GM20000 (cell line): ENCODE data around the gene ELOVL7.
"Not testable (repeated sequence)": the region's sequence is repeated elsewhere in the genome, so short reads cannot be mapped to it uniquely, and the experiment has no call there.

Source experiments
- DNase-seq: peaks from one replicate; pipeline ENCODE4 v3.0.0; 2012; ENCODE audit warnings: low spot score
- TF ChIP-seq, protein P1 (sequence below): IDR thresholded peaks from 2 replicates; pipeline ENCODE4 v1.5.1; 2012; ENCODE audit warnings: mild to moderate bottlenecking, control low read depth; ENCODE audit errors: extremely low read depth, missing control alignments

Gene ELOVL7

DNA sequence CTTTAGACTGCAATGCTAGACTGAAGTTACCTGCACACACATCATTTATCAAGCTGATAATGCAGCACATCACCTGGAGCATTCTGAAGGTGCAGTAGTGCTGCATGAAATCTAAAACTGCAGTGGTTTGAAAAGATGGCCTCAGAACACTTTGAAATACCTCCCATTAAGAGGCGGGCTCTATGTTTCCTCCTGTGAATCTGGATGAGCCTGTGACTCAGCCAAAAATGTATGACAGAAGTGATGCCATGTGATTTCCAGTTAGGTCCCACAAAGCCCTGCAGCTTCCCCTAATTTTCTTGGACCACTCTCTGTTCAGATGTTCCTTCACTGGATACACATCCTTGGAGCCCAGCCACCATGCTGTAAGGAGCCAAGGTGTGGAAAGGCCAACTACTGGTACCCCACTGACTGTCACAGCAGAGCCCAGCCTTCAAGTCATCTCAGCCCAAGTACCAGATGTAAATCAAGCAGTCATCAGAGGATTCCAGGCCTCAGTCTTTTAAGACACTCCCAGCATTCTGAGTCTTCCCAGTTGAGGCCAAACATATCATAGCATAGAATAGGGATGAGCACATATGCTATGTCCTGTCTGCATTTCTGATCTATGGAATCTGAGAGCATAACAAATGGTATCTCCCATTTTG is 116.9 kb downstream of the ELOVL7 start:
- no peak for DNase-seq
- TF ChIP-seq, protein P1, sequence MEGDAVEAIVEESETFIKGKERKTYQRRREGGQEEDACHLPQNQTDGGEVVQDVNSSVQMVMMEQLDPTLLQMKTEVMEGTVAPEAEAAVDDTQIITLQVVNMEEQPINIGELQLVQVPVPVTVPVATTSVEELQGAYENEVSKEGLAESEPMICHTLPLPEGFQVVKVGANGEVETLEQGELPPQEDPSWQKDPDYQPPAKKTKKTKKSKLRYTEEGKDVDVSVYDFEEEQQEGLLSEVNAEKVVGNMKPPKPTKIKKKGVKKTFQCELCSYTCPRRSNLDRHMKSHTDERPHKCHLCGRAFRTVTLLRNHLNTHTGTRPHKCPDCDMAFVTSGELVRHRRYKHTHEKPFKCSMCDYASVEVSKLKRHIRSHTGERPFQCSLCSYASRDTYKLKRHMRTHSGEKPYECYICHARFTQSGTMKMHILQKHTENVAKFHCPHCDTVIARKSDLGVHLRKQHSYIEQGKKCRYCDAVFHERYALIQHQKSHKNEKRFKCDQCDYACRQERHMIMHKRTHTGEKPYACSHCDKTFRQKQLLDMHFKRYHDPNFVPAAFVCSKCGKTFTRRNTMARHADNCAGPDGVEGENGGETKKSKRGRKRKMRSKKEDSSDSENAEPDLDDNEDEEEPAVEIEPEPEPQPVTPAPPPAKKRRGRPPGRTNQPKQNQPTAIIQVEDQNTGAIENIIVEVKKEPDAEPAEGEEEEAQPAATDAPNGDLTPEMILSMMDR, result no peak

DNA sequence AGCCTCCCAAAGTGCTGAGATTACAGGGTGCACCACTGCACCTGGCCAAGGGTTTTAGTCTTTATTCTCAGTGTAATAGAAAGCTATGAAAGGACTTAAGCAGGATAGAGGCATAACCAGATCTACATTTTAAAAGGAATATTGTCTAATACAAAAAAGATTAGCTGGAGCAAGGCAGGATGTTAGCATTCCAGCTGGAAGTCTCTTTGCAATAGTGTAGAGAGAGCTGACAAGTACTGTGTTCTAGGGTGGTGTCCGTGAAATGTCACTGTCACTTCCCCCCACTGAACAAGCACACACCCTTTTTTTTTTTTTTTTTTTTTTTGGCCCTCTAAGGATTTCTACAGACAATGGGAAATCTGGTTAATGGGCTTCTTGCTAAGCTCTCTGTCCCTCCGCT is 119.9 kb downstream of the ELOVL7 start:
- no peak for DNase-seq
- TF ChIP-seq, protein P1, result no peak

DNA sequence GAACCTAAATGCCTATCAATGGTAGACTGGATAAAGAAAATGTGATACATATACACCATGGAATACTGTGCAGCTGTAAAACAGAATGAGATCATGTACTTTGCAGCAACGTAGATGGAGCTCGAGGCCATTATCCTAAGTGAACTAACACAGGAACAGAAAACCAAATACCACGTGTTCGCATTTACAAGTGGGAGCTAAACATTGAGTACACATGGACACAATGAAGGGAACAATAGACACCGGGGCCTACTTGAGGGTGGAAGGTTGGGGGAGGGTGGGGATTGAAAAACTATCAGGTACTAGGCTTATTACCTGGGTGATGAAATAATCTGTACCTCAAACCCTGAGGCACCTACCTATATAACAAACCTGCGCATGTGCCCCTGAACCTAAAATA is 121.7 kb downstream of the ELOVL7 start:
- no peak for DNase-seq
- TF ChIP-seq, protein P1, result no peak

DNA sequence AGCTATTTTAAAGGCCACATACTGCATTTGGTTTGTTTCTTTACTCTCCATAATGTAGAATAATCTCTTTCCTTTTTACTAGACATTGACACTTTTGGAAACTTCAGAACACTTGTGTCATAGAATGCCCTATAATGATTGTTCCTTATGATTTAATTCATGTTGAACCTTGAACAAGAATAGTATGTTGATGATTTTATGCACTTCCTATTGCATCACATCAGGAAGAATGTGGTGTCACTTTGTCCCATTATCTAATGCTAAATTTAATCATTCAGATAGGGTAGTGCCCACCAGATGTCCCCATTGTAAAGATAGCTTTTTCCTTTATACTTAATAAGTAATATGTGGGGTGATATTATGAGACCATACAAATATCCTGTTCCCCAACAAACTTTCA is 124.7 kb downstream of the ELOVL7 start:
- no peak for DNase-seq
- TF ChIP-seq, protein P1, result no peak

DNA sequence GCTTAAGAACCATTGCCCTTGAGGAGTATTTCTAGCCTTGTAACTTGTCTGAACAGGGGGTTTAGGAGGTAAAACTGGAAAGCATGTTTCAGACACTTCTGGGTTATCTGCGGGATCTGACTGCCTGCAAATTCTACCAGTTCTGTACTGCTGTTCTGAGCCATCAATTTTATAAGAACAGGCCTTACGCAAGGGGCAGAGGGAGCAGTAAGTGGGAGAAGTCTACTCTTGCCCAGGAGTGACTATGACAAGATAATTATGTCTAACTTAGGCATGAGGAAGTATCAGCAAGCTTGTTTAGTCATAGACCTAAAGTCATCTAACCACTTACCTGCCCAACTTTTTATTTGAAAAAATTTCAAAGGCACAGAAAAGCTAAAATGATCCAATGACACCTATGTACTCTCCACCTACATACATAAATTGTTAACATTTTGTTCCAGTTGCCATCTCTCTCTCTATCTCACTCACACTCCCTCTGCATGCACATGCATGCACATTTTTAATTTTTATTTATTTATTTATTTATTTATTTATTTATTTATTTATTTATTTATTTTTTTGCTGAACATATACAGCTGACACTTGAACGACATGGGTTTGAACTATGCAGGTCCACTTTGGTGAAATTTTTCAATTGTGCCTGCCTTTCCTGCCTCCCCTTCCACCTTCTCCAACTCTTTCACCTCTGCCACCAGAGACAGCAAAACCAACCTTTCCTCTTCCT is 125.7 kb downstream of the ELOVL7 start:
- TF ChIP-seq, protein P1, result no peak
- DNase-seq, result no peak

DNA sequence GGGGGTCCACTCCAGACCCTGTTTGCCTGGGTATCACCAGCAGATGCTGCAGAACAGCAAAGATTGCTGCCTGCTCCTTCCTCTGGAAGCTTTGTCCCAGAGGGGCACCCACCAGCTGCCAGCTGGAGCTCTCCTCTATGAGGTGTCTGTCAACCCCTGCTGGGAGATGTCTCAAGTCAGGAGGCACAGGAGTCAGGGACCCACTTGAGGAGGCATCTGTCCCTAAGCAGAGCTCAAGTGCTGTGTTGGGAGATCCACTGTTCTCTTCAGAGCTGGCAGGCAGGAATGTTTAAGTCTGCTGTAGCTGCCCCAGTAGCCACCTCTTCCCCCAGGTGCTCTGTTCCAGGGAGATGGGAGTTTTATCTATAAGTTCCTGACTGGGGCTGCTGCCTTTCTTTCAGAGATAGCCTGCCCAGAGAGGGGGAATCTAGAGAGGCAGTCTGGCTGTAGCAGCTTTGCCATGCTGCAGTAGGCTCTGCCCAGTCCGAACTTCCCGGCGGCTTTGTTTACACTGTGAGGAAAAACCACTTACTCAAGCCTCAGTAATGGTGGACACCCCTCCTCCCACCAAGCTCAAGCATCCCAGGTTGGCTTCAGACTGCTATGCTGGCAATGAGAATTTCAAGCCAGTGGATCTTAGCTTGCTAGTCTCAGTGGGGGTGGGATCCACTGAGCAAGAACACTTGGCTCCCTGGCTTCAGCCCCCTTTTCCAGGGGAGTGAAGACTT is 128.7 kb downstream of the ELOVL7 start:
- not testable (repeated sequence) for DNase-seq

DNA sequence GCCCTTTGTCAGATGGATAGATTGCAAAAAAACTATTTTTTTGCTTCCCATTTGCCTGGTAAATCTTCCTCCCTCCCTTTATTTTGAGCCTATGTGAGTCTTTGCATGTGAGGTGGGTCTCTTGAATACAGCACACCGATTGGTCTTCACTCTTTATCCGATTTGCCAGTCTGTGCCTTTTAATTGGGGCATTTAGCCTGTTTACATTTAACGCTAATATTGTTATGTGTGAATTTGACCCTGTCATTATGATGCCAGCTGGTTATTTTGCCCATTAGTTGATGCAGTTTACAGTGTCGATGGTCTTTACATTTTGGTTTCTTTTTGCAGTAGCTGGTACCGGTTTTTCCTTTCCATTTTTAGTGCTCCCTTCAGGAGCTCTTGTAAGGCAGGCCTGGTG is 131.1 kb downstream of the ELOVL7 start:
- DNase-seq, result no peak
- TF ChIP-seq, protein P1, result no peak

DNA sequence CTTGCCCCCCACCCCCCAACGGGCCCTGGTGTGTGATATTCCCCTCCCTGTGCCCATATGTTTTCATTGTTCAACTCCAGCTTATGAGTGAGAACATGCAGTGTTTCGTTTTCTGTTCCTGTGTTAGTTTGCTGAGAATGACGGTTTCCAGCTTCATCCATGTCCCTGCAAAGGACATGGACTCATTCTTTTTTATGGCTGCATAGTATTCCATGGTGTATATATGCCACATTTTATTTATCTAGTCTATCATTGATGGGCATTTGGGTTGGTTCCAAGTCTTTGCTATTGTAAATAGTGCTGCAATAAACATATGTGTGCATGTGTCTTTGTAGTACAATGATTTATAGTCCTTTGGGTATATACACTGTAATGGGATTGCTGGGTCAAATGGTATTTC is 132.2 kb downstream of the ELOVL7 start:
- not testable (repeated sequence) for DNase-seq
